HEK293 (cell line): ENCODE results near the gene ANKRD37.

Source experiments
- CTCF ChIA-PET: fragments of 350-600 bp; formaldehyde crosslinking; extraction: SDS; loops from one replicate; lab custom pipeline; 2021; ENCODE audit warnings: antibody characterized with exemption; lab: Yijun Ruan, JAX
- POLR2A ChIA-PET: fragments of 300-600 bp; formaldehyde crosslinking; extraction: SDS; loops from one replicate; lab custom pipeline; 2020; ENCODE audit warnings: antibody characterized with exemption, inconsistent platforms; lab: Yijun Ruan, JAX
- H3K27ac ChIP-seq: fragments of 200-500 bp; sonication (Bioruptor generic); 2 replicates; pipeline ENCODE4 v1.5.1; 2014; ENCODE audit warnings: low read depth, low read length, control low read depth, inconsistent platforms; ENCODE audit errors: extremely low read depth
- H3K36me3 ChIP-seq, 2 experiments: fragments of 200-500 bp in 1 of 2; sonication (Bioruptor generic) in 1 of 2; 1 replicate in 1 of 2; 2 replicates in 1 of 2; pipeline ENCODE4 v1.5.1; 2014 to 2017; ENCODE audit warnings: inconsistent platforms in 2 of 2, low read length in 2 of 2; ENCODE audit not compliant: control insufficient read depth in 2 of 2, insufficient read depth in 1 of 2
- H3K4me1 ChIP-seq: fragments of 200-500 bp; sonication (Bioruptor generic); 2 replicates; pipeline ENCODE4 v1.5.1; 2014; ENCODE audit warnings: mild to moderate bottlenecking, low read length, inconsistent platforms; ENCODE audit not compliant: control insufficient read depth, insufficient read depth
- H3K4me3 ChIP-seq: 2 replicates; pipeline ENCODE4 v1.5.1; 2011; ENCODE audit warnings: low read depth, mild to moderate bottlenecking, control low read depth, low read length, moderate library complexity
- H3K9me3 ChIP-seq: fragments of 200-500 bp; sonication (Bioruptor generic); 2 replicates; pipeline ENCODE4 v1.5.1; 2014; ENCODE audit warnings: low read depth, low read length, inconsistent platforms; ENCODE audit not compliant: control insufficient read depth, insufficient read depth
- HOXA7 ChIP-seq: sonication (generic); formaldehyde crosslinking; IDR thresholded peaks from 2 replicates; pipeline ENCODE4 v1.8.1; 2022; ENCODE audit warnings: missing genetic modification reagents, borderline replicate concordance
- KLF1 ChIP-seq: fragments of 450-650 bp; formaldehyde crosslinking; IDR thresholded peaks from 2 replicates; pipeline ENCODE4 v1.5.1; 2016; ENCODE audit warnings: missing biosample characterization, missing genetic modification characterization
- PATZ1 ChIP-seq: fragments of 450-650 bp; formaldehyde crosslinking; IDR thresholded peaks from 2 replicates; pipeline ENCODE4 v1.5.1; 2016; ENCODE audit warnings: missing biosample characterization, missing genetic modification characterization
- RBAK ChIP-seq: fragments of 450-650 bp; formaldehyde crosslinking; IDR thresholded peaks from 2 replicates; pipeline ENCODE4 v1.5.1; 2016; ENCODE audit warnings: missing biosample characterization, missing genetic modification characterization
- REPIN1 ChIP-seq: fragments of 450-650 bp; formaldehyde crosslinking; IDR thresholded peaks from 2 replicates; pipeline ENCODE4 v1.5.1; 2017; ENCODE audit warnings: missing biosample characterization, missing genetic modification characterization, low read depth
- SALL2 ChIP-seq: fragments of 450-650 bp; formaldehyde crosslinking; IDR thresholded peaks from 2 replicates; pipeline ENCODE4 v1.5.0; 2017; ENCODE audit warnings: missing biosample characterization, mild to moderate bottlenecking, missing genetic modification characterization, borderline replicate concordance
- SCRT2 ChIP-seq: fragments of 450-650 bp; formaldehyde crosslinking; IDR thresholded peaks from 2 replicates; pipeline ENCODE4 v1.5.1; 2016; ENCODE audit warnings: missing biosample characterization, missing genetic modification characterization
- WT1 ChIP-seq: fragments of 450-650 bp; formaldehyde crosslinking; IDR thresholded peaks from 2 replicates; pipeline ENCODE4 v1.5.1; 2016; ENCODE audit warnings: missing biosample characterization, missing genetic modification characterization
- YY1 ChIP-seq: fragments of 450-650 bp; formaldehyde crosslinking; IDR thresholded peaks from 2 replicates; pipeline ENCODE4 v1.5.1; 2018; ENCODE audit warnings: missing biosample characterization, missing genetic modification characterization
- ZEB2 ChIP-seq: fragments of 450-650 bp; formaldehyde crosslinking; IDR thresholded peaks from 2 replicates; pipeline ENCODE4 v1.5.1; 2016; ENCODE audit warnings: missing biosample characterization, missing genetic modification characterization
- ZFP37 ChIP-seq: fragments of 450-650 bp; formaldehyde crosslinking; IDR thresholded peaks from 2 replicates; pipeline ENCODE4 v1.5.1; 2016; ENCODE audit warnings: missing biosample characterization, missing genetic modification characterization
- ZNF292 ChIP-seq: fragments of 450-650 bp; formaldehyde crosslinking; IDR thresholded peaks from 2 replicates; pipeline ENCODE4 v1.5.1; 2016; ENCODE audit warnings: low read depth, missing biosample characterization, missing genetic modification characterization, borderline replicate concordance
- ZNF501 ChIP-seq: fragments of 450-650 bp; formaldehyde crosslinking; IDR thresholded peaks from 2 replicates; pipeline ENCODE4 v1.5.1; 2016; ENCODE audit warnings: missing biosample characterization, missing genetic modification characterization
- ZNF513 ChIP-seq: fragments of 450-650 bp; IDR thresholded peaks from 2 replicates; pipeline ENCODE4 v1.5.1; 2018; ENCODE audit warnings: missing biosample characterization, missing genetic modification characterization
- ZNF571 ChIP-seq: fragments of 450-650 bp; formaldehyde crosslinking; IDR thresholded peaks from 2 replicates; pipeline ENCODE4 v1.5.0; 2017; ENCODE audit warnings: missing biosample characterization, missing genetic modification characterization
- ZNF701 ChIP-seq: fragments of 450-650 bp; formaldehyde crosslinking; IDR thresholded peaks from 2 replicates; pipeline ENCODE4 v1.5.1; 2016; ENCODE audit warnings: missing biosample characterization, missing genetic modification characterization
- ZSCAN30 ChIP-seq: fragments of 450-650 bp; IDR thresholded peaks from 2 replicates; pipeline ENCODE4 v1.5.1; 2018; ENCODE audit warnings: missing biosample characterization, mild to moderate bottlenecking, missing genetic modification characterization, moderate library complexity
- TF ChIP-seq, protein P1 (sequence below): fragments of 450-650 bp; formaldehyde crosslinking; IDR thresholded peaks from 2 replicates; pipeline ENCODE4 v1.5.1; 2017; ENCODE audit warnings: missing biosample characterization, mild to moderate bottlenecking, missing genetic modification characterization, moderate library complexity
- TF ChIP-seq, protein P2 (sequence below): fragments of 450-650 bp; formaldehyde crosslinking; IDR thresholded peaks from 2 replicates; pipeline ENCODE4 v1.5.1; 2016; ENCODE audit warnings: missing biosample characterization, missing genetic modification characterization
- TF ChIP-seq, protein P3 (sequence below): fragments of 450-650 bp; formaldehyde crosslinking; IDR thresholded peaks from 2 replicates; pipeline ENCODE4 v1.5.1; 2017; ENCODE audit warnings: missing biosample characterization, missing genetic modification characterization
- TF ChIP-seq, protein P4 (sequence below): fragments of 450-650 bp; formaldehyde crosslinking; IDR thresholded peaks from 2 replicates; pipeline ENCODE4 v1.5.1; 2016; ENCODE audit warnings: missing biosample characterization, missing genetic modification characterization, low read depth
- TF ChIP-seq, protein P5 (sequence below): fragments of 450-650 bp; formaldehyde crosslinking; IDR thresholded peaks from 2 replicates; pipeline ENCODE4 v1.5.1; 2017; ENCODE audit warnings: missing biosample characterization, missing genetic modification characterization

Gene ANKRD37

GRCh38 chr4:185411849-185412248 lies 15.2 kb downstream of the ANKRD37 start:
- Histone ChIP-seq H3K4me1 (no peaks in the 10 kb centered on the region), H3K9me3 (no peaks in the 10 kb centered on the region), H3K4me3 (no peak overlapping the region), H3K27ac (no peak overlapping the region), H3K36me3 (peaks cover 10 to 51% of the 10 kb centered on the region in 2 experiments; a peak in 2 of 3 replicates)
- ChIA-PET POLR2A (no interaction called here), CTCF (no interaction called here)
- TF ChIP-seq REPIN1 (tag by site-specific recombination) (no peak), ZNF501 (tag by site-specific recombination) (no peak), HOXA7 (CRISPR knock-in tag) (no peak)

GRCh38 chr4:185412412-185412811 lies 15.8 kb downstream of the ANKRD37 start:
- no peaks in the 10 kb centered on the region for H3K4me1 ChIP-seq
- CTCF ChIA-PET: interaction anchor here (0.7 kb wide), 1 partner anchor 14 kb away, joined by 3 read pairs; a partner anchor contains a TSS
- H3K27ac ChIP-seq: no peak overlapping the region
- no peak overlapping the region for H3K4me3 ChIP-seq
- TF ChIP-seq, protein P1, sequence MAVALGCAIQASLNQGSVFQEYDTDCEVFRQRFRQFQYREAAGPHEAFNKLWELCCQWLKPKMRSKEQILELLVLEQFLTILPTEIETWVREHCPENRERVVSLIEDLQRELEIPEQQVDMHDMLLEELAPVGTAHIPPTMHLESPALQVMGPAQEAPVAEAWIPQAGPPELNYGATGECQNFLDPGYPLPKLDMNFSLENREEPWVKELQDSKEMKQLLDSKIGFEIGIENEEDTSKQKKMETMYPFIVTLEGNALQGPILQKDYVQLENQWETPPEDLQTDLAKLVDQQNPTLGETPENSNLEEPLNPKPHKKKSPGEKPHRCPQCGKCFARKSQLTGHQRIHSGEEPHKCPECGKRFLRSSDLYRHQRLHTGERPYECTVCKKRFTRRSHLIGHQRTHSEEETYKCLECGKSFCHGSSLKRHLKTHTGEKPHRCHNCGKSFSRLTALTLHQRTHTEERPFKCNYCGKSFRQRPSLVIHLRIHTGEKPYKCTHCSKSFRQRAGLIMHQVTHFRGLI (tag by site-specific recombination): no peak
- TF ChIP-seq, protein P2, sequence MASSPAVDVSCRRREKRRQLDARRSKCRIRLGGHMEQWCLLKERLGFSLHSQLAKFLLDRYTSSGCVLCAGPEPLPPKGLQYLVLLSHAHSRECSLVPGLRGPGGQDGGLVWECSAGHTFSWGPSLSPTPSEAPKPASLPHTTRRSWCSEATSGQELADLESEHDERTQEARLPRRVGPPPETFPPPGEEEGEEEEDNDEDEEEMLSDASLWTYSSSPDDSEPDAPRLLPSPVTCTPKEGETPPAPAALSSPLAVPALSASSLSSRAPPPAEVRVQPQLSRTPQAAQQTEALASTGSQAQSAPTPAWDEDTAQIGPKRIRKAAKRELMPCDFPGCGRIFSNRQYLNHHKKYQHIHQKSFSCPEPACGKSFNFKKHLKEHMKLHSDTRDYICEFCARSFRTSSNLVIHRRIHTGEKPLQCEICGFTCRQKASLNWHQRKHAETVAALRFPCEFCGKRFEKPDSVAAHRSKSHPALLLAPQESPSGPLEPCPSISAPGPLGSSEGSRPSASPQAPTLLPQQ (tag by site-specific recombination): no peak
- no peak for TF ChIP-seq YY1
- TF ChIP-seq ZFP37 (tag by site-specific recombination): no peak
- TF ChIP-seq ZNF571 (tag by site-specific recombination): no peak
- TF ChIP-seq KLF1 (tag by site-specific recombination): no peak
- no peak for TF ChIP-seq ZSCAN30 (tag by site-specific recombination)
- TF ChIP-seq ZNF513 (tag by site-specific recombination): no peak
- TF ChIP-seq, protein P3, sequence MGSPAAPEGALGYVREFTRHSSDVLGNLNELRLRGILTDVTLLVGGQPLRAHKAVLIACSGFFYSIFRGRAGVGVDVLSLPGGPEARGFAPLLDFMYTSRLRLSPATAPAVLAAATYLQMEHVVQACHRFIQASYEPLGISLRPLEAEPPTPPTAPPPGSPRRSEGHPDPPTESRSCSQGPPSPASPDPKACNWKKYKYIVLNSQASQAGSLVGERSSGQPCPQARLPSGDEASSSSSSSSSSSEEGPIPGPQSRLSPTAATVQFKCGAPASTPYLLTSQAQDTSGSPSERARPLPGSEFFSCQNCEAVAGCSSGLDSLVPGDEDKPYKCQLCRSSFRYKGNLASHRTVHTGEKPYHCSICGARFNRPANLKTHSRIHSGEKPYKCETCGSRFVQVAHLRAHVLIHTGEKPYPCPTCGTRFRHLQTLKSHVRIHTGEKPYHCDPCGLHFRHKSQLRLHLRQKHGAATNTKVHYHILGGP (tag by site-specific recombination): no peak
- TF ChIP-seq PATZ1 (tag by site-specific recombination): no peak
- no peak for TF ChIP-seq ZEB2 (tag by site-specific recombination)
- TF ChIP-seq ZNF292: no peak
- TF ChIP-seq, protein P4, sequence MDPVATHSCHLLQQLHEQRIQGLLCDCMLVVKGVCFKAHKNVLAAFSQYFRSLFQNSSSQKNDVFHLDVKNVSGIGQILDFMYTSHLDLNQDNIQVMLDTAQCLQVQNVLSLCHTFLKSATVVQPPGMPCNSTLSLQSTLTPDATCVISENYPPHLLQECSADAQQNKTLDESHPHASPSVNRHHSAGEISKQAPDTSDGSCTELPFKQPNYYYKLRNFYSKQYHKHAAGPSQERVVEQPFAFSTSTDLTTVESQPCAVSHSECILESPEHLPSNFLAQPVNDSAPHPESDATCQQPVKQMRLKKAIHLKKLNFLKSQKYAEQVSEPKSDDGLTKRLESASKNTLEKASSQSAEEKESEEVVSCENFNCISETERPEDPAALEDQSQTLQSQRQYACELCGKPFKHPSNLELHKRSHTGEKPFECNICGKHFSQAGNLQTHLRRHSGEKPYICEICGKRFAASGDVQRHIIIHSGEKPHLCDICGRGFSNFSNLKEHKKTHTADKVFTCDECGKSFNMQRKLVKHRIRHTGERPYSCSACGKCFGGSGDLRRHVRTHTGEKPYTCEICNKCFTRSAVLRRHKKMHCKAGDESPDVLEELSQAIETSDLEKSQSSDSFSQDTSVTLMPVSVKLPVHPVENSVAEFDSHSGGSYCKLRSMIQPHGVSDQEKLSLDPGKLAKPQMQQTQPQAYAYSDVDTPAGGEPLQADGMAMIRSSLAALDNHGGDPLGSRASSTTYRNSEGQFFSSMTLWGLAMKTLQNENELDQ (tag by site-specific recombination): no peak
- TF ChIP-seq, protein P5, sequence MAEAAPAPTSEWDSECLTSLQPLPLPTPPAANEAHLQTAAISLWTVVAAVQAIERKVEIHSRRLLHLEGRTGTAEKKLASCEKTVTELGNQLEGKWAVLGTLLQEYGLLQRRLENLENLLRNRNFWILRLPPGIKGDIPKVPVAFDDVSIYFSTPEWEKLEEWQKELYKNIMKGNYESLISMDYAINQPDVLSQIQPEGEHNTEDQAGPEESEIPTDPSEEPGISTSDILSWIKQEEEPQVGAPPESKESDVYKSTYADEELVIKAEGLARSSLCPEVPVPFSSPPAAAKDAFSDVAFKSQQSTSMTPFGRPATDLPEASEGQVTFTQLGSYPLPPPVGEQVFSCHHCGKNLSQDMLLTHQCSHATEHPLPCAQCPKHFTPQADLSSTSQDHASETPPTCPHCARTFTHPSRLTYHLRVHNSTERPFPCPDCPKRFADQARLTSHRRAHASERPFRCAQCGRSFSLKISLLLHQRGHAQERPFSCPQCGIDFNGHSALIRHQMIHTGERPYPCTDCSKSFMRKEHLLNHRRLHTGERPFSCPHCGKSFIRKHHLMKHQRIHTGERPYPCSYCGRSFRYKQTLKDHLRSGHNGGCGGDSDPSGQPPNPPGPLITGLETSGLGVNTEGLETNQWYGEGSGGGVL (tag by site-specific recombination): no peak
- TF ChIP-seq RBAK (tag by site-specific recombination): no peak
- no peak for TF ChIP-seq REPIN1 (tag by site-specific recombination)
- TF ChIP-seq WT1 (tag by site-specific recombination): no peak
- TF ChIP-seq ZNF701 (tag by site-specific recombination): no peak
- no peak for TF ChIP-seq SCRT2 (tag by site-specific recombination)
- TF ChIP-seq SALL2 (tag by site-specific recombination): no peak
- H3K36me3 ChIP-seq: peaks cover 6 to 56% of the 10 kb centered on the region in 2 experiments; a peak in 2 of 3 replicates
- no peaks in the 10 kb centered on the region for H3K9me3 ChIP-seq
- POLR2A ChIA-PET: no interaction called here
